ENCODE data around the gene STS.

Gene STS

DNA sequence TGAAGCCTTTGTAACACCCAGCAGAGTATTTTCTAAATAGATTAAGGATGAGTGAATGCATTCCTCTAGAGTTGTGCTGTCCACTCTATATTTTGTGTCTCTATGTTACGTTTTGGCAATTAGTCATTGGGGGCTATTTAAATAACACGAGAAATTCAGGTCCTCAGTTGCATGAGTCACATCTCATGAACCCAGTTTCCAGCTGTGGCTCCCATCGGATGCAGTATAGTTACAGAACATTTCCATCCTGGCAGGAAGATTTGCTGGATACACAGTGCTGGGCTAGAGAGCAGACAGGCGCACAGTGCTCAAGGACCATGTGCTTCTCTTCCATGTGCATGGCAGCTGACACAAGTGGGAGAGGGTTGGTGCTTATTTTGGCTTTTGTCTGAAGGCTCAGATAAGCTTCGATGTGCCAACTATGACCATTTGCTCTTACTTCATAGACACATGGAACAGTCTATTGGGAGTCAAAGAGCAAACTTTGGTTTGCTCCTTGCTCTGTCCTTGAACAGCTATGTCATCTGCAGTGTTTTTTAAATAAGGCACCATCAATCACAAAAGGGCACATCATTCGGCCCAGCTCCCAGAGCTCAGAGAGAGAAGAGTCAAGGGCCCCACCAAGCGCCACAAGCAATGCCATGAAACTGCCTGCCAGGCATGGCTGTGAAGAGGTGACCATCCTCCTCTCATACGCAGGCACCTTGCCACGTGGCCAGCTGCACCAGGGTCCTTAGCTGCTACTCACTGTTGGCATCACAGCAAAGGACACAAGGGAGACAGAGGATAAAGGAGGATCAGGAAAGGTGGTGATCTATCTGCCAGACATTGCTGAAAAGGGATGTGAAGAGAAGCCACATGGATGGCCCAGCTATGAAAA, 8.1 kb upstream of the STS start:
- no peak for DNase-seq (ENCODE audit: low read depth in 4 of 4, low spot score in 1 of 4)

DNA sequence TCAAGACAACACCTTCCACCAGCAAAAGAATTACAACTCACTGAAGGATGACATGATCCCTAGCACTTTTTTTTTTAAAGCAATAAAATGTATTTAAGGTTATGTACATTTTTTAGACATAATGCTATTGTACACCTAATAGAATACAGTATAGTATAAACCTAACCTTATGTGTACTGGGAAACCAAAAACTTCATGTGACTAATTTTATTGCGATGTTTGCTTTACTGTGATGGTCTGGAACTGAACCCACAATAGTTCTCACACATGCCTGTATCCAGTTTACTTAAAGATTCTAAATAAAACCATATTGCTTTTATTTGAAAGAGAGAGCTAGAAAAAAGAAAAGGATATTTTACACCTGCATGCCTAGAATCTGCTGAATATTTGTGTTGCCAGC, 4.4 kb upstream of the STS start:
- no peak for DNase-seq (ENCODE audit: low read depth in 4 of 4, low spot score in 1 of 4)

DNA sequence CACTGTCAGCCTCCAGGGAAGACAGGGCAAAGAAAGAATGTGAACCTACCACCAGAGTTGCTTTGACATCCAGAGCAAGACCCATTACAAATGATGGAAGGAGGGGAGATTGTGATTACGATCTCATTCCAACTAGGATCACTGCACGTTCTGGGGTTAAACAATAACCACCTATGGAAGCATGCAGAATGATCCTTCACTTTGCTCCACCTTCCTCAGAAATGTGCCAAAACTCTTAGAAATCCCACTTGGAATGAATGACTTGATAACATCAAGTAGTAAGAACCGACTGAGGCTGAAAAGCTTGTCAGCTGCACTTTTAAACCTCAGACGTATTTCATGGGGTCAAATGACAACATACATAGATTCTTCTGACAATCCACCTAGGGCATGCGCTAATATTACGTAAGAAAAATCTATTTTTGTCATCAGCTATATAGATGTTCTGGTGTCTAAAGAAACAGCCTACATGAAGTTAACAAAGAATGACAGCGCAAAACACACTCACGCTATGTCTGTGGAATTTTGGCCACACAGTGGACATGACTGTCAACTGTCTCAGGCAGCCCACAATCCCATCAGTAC, 3.5 kb upstream of the STS start:
- DNase-seq (ENCODE audit: low read depth in 4 of 4, low spot score in 1 of 4), result no peak

DNA sequence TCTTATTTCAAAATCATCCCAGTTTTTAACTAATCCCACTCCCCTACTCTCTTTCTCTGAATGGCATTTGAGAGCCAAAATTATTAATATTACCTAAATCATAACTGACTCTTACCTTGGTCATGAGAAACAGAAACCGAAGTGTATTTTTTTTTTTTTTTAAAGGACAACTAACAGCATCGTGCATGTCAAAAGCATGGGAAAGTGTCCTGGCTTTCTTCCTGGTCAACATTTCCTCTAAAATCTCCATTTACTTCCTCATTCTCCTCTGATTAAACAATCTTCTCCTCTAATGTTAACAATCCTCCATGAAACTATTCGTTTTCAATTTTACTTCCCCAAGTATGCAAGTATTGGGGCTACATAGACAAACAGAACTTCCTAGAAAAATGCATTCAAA, 2.1 kb upstream of the STS start:
- no peak for DNase-seq (ENCODE audit: low read depth in 4 of 4, low spot score in 1 of 4)

DNA sequence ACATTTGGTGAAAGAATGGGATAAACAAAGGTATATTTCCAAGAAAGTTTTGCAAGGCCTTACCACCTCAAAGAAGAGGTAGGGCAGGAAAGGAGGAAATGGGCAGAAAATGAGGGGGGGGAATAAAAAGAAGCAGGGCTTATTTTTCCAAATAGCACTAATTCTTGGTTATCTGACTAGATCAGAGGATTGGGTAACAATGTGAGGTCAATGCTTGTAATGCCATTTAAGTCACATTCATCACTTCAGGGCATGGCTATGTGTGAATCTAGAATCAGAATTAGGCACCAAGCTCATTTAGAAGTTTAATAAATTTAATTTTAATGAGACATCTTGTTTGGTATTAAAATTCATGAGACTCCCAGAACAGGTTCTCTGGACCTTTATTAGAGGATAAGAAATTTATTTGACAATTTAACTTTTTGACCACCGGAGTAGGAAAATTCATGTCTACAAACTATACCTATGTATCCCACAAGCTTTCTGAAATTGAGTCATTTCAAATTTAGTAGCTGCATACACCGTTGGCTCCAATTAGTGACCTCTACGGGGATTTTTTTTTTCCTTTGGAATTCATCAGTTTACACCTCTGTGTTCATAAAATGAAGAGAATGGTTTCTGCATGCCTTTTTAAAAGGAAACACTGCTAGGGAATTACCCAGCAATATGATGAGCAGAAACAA, 1.4 kb upstream of the STS start:
- DNase-seq (ENCODE audit: low read depth in 4 of 4, low spot score in 1 of 4), result no peak

DNA sequence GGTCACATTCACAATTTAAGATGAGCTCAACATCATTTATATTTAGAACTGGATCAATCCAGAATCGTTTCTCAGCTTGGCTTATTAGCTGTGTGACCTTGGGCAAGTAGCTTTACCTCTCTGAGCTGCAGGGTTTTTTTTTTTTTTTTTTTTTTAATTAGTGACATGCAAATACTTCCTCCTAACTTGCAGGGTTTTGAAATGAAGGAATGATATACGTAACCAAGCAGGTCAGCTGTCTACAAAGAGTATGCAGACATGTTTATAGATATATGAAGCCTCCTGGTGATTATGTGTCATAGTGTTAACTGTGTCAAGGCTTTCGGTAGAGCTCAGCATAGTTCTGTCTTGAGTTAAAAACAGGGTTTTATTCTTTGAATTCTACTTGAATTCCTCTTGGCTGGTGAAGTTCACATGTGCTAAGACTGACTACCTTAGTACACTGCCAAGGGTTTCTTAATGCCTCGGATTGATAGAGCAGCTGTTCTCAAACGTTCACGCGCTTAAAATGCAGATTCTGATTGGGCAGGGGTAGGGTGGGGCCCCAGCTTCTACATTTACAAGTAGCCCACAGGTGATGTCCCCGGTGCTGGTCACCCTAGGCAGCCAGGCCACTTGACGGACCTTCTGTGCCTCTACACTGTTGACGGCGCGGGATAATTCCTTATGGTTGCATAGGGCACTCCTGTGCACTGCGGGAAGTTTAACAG, 654 bp upstream of the STS start:
- peak in 1 of 4 experiments; percentile 4 for DNase-seq (ENCODE audit: low read depth in 4 of 4, low spot score in 1 of 4)

DNA sequence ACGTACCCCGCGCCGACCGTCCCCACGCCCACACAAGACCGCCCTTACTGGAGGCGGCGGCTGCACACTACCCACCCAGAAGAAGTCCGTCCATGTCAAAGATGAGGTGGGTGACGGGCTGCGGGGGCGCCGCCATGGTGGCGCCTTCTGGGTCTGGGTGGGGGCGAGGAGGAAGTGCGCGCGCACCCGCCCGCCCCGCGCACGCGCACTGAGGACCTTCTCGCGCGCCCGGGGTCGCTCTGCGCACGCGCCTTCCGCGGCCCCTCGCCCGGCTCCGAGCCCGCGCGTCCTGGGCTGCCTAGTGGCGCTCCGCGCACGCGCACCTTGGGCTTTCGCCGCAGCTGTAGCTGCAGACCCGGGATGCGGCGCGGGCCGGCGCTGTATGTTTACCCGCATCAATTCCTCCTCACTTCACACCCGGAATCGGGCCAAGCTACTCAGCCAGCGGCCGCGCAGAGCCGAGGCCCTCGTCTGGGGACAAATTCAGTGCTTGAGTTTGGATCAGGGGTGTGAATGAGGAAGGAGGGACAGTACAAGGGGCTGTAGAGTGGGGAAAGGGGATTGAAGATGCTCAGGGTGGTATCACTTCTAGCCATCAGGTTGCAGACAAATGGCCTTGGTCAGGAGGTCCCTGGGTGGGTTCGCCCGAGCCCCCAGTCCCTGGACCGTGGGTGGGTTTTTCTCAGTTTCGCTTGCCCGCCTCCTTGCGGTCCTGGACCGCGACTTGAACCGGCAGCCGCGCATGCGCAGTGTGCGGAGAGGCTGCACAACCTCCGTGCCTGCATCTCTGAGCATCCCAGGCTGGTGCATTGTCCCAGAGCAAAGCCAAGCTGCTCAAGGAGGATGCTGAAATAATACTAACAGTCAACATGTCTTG, 704 bp downstream of the STS start, which contains the start of gene PUDP:
Gene PUDP, minus strand, starts transcription at position 176 of the 877 bp plus-strand sequence. Its CDS starts 40 bp downstream, at position 136.
- peak; percentile 54 to 88 (median 63) for DNase-seq (ENCODE audit: low read depth in 4 of 4, low spot score in 1 of 4)

DNA sequence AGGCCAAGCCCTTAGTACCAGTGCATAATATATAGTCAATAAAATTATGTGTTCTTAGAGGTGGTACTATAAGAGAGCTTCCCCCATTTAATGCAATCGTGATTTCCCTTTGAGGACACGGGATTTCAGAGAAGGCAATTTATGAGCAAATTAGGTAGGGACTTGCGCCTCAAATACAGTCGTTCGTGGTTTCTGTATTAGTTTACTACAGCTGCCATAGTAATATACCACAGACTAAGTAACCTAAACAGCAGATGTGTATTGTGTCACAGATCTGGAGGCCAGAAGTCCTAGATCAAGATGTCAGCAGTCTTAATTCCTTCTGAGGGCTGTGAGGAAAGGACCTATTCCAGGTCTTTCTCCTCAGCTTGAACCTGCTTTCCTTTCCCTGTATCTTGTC, 1.9 kb downstream of the STS start:
- DNase-seq (ENCODE audit: low read depth in 4 of 4, low spot score in 1 of 4), result no peak

DNA sequence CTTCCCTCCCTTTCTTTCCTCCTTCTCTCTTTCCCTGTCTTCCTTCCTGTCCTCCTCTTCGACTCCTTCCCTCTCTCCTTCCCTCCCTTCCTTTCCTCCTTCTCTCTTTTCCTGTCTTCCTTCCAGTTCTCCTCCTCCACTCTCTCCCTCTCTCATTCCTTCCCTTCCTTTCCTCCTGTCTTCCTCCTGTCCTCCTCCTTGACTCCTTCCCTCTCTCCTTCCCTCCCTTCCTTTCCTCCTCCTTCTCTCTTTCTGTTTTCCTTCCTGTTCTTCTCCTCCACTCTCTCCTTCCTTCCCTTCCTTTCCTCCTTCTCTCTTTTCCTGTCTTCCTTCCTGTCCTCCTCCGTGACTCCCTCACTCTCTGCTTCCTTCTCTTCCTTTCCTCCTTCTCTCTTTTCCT, 5.7 kb downstream of the STS start:
- no peak for DNase-seq (ENCODE audit: low read depth in 4 of 4, low spot score in 1 of 4)

DNA sequence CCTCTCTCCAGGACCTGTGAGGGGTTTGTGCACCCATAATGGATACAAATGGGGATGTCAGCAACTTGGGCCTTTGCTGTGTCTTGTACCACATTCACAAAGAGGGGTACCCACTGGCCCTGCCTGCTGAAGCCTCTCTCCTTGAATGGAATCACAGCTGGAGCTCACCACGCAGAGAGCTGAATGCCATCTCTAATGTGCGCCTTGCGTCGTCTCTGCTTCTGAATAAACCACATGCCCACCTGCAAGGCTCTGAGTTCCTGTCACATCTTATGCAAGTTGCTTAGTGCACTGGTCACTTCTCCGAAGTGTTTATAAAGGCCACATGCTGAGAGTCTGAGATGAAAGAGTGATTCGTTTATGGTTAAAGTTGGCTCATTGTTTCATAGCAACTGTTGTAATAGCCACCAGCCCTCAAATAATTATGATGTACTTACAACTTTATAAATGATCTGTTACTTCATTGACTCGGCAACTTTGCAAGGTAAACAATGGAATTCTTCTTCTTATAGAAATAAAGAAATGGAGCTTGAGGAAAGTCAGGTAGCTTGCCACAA, 6.6 kb downstream of the STS start:
- no peak for DNase-seq (ENCODE audit: low read depth in 4 of 4, low spot score in 1 of 4)

DNA sequence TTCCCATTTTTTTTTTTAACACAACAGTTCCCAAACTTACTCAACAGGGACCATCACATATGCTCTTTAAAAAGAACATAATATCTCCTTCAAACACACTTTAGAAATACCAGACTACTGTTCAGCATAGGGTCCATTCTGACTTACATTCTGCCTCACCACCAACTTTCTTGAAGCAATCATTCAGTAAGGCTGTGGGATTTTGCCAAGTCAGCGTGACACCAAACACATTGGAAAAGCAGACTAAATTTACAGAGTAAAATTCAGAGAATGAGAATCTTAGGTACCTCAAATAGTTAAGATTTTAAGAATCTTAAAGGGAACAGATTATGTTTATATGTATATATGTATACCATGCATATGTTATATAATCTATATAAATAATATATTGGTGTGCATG, 7.7 kb downstream of the STS start:
- DNase-seq (ENCODE audit: low read depth in 4 of 4, low spot score in 1 of 4), result no peak

DNA sequence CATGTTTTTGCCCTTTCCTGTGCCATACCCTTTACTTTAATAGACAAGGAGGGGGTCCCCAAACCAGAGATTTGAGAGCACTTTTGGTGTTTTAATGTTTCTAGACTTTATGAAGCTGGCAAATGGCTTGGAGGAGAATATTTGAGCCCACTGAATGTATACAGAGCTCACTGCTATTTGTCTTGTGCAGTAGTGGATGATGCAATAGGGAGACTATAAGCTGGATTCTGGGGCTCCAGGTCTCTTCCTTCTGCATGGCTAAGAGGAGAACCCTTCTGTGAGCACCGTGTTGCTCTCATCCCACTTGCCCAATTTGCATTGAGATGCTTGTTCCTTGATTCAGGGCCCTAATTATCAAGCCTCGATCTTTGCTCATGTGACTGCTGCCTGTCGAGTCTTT, 9.4 kb downstream of the STS start:
- DNase-seq (ENCODE audit: low read depth in 4 of 4, low spot score in 1 of 4), result no peak

DNA sequence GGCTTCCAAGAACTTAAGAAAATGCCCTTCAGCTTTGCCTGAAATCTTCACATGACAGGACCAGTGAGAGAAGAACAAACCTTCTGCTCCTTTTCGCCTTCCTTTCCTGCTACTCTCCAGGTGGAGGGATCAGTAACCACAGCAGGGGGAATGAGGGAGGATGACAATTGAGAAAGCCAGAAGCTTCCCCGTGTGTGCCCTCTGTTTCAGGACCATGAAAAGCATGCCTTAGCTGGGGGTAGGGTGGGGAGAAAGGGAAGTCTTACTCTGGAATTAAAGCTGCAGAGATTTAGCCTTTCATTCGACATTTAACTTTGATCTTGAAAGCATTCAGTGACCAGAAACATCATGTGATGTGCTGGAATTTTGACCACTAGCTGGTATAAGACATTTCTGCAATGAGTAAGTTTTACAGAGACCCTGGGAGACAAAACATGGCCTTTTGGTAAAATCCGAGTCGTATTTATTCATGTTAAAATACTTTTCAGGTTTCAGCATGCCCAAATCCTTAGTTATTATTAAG, 11.0 kb downstream of the STS start:
- DNase-seq (ENCODE audit: low read depth in 4 of 4, low spot score in 1 of 4), result no peak

DNA sequence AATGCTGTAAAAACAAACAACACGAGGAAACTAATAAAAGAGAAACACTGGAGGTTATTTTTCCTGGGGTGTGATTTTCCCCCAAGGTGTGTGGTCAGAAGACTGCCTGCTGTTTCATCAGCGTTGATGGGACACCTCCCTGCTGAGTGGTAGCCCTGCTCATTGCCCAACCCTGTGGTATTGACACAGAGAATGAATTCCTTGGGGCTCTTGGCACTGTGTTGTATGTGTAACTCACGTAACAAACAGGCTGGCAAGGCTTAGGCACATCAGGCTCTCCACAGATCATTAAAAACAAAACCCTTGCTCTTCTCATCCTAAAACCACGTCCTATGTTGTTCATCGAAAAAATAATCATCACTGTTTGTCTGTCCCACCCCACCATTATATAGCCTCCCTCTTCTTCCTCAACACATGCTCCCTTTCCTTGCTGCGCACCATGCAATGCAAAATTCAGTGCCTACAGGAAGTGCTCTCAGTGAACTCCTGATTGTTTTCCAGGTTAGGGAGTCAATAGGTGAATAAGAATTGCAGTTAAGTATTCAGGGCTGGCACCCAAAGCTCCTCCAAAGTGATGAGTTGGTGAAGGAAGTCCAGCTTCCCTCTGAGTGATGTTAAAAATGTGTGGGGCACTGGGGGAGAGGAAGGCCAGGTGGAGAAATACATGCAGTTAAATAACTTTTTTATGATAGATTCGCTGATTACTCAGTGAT, 11.8 kb downstream of the STS start:
- DNase-seq (ENCODE audit: low read depth in 4 of 4, low spot score in 1 of 4), result no peak

DNA sequence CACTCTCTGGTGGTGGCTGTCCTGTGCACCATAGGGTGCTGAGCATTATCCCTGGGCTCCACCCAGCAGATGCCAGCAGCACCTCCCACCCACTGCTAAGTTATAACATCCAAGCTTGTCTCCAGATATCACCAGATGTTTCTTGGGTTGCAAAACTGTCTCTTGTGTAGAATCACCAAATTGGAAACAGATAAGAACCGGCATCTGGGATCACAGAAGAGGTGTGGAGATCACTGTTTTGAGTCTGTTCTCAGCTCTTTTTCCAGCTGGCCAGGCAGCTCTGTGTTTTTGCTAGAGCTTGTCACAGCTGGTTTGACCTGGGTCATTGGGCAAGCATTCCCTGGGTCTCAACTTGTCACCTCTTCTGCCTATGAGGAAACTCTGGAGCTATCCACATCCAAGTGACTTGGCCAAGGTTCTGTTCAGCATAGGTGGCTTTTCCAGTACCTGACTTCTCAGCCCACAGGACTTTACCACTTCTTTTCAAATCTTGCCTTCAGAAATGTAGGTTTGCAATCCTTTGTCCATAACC, 15.7 kb downstream of the STS start:
- no peak for DNase-seq (ENCODE audit: low read depth in 4 of 4, low spot score in 1 of 4)

DNA sequence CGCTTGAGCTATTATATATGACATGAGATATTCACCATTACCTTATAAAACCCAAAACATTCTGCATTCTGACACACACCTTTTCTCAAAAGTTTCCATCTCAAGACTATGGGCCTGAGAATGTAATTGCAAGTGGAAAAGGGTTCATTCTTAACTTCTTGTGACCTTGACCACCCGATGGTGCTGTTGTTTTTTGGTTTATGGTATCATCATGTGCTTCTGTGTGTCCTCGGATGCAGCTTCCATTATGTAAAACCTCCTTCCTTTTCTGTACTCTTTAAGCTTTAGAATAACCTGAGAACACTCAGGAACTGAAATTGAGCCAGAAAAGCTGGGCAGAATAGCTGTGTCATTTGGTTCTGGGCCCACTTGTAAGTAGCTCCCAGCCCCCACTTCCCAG, 16.7 kb downstream of the STS start:
- DNase-seq (ENCODE audit: low read depth in 4 of 4, low spot score in 1 of 4), result no peak

DNA sequence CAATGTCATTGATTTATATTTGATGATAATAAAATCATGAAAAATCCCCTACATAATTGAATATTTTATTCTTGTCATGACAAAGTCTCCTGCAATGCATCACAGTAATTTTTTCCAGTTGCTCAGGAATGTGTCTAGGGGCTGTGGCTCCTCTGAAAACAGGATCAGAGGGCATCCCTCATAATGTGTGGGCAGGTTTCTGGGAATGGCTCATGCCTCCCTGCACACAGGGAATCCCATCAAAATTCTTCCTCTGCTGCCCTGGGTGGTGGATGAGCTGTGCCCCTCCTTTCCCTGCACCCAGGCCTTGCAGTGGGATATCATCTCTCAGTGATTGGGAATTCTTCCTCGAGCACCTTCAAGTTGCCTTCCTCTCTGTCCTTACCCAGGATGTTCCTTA, 20.9 kb downstream of the STS start:
- DNase-seq (ENCODE audit: low read depth in 4 of 4, low spot score in 1 of 4), result no peak

DNA sequence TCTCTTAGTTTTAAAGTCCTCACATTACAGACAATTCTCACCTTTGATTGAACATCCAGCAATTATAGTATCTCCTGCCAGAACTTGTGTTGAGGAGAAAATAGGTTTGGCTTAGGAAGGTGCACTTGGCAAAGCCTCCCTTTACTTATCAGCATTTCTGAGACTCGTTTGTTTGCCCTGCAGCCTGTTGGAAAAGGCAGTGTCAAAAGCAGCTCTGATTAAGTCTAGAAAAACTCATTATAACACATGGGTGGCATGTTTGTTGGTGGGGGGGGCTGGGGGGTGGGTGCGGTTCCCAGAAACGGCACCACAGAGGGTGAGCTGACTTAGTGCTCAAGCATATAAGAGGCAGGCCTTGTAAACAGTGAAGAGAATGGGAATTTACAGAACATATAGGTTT, 22.1 kb downstream of the STS start:
- no peak for DNase-seq (ENCODE audit: low read depth in 4 of 4, low spot score in 1 of 4)

DNA sequence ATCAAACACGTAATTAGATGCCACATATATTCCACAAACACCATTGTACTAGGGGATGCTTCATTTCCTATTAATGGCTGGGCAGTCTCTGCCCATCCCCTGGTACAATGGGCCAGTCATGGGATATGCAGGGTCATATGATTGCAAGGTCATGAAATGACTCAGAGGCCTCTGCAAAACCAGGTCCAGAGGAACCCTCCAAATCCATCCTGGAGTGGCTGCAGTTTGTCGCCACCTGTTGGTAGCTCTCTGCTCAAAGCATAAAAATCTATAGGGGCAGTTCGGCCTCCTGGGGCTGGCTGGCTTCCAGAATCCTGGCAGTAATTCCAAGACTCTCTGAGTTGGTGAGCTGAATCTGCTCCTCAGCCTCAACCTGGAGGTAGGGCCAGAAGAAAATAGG, 23.4 kb downstream of the STS start:
- peak in 3 of 4 experiments; percentile 4 to 9 (median 8) for DNase-seq (ENCODE audit: low read depth in 4 of 4, low spot score in 1 of 4)

All from stimulated activated CD4-positive, alpha-beta T cell treated with anti-CD3 and anti-CD28 coated beads, Interleukin-1b, Interleukin-23, amount 100 ng/mL, for 24 hours (primary cell).